Left cardiac atrium (tissue), 4 donors: ENCODE results near the gene RNF103. TPM values are rescaled to one million over a fixed set of nuclear protein-coding genes. Genes with fewer than 3 reads are reported as not detected.
"Not testable (repeated sequence)": the region's sequence is repeated elsewhere in the genome, so short reads cannot be mapped to it uniquely, and the experiment has no call there.

Experiments
- ATAC-seq, 2 donors: fragments of 200-7000 bp; cut with Tn5 transposase; one replicate each; pipeline ENCODE4 v1.9.1; 2020; ENCODE audit warnings: mild to moderate bottlenecking in 2 of 2, moderate library complexity in 2 of 2
- DNase-seq: peaks from one replicate; pipeline ENCODE4 v3.0.0-alpha.2; 2020
- intact Hi-C, 2 donors: fragments of 100-400 bp; cut with DNase I; formaldehyde crosslinking; loops; one replicate each; pipeline versions ENCODE4 v1.14.1 to v1.15.1; 2022 to 2023
- total RNA-seq, 2 donors: library from RNA; stranded (reverse); fragmentation: NEBNext Ultra II Directional; extraction: Animal tissue kit (Norgen Biotek cat#: 25700); gene quantifications; one replicate each; pipeline ENCODE4 v1.2.1, GENCODE V29; 2021
- donor health status: DM: no; HTN: yes; CAD: no.
- donor health status: DM: no; HTN: yes; CAD: no; lungs with severe emphysema.
- donor health status: DM: yes; HTN: yes; CAD: no.
- donor health status: Dilated cardiomyopathy.

RNF103 gene
- total RNA-seq, 2 donors from 2014 or later = 32.2 to 43.9 TPM

GRCh38 chr2:86589701-86590100 is 34.0 kb downstream of the RNF103 start:
- intact Hi-C loops, DNase-seq, ATAC-seq: not testable (repeated sequence)

GRCh38 chr2:86584151-86584913 is 39.3 kb downstream of the RNF103 start:
- ATAC-seq (peak; percentile 34 to 77), DNase-seq (no peak)
- intact Hi-C loops = no loop called here

- intact Hi-C loops = no loop called here
- DNase-seq = no peak
- ATAC-seq = no peak
Observed at GRCh38 chr2:86580560-86580959, 43.1 kb downstream of the RNF103 start.

- DNase-seq = no peak
- no peak for ATAC-seq
- intact Hi-C loops = no loop called here
Observed at GRCh38 chr2:86577817-86578456, 45.7 kb downstream of the RNF103 start.

GRCh38 chr2:86570059-86570458 is 53.6 kb downstream of the RNF103 start:
- ATAC-seq (no peak), DNase-seq (no peak)
- intact Hi-C loops = no loop called here

GRCh38 chr2:86566821-86567190 is 56.9 kb downstream of the RNF103 start:
- DNase-seq (no peak), ATAC-seq (no peak)
- intact Hi-C loops = no loop called here

- intact Hi-C loops = no loop called here
- no peak for DNase-seq
- ATAC-seq = peak in 1 of 2 donors; percentile 3
Observed at GRCh38 chr2:86566158-86566820, 57.4 kb downstream of the RNF103 start.

GRCh38 chr2:86563650-86564061 is 60.0 kb downstream of the RNF103 start:
- ATAC-seq (no peak), DNase-seq (no peak)
- intact Hi-C loops = loop anchor here in 1 of 2 donors (5.0 kb wide), 1 partner anchor 59 kb away; the partner anchor contains the start of gene RNF103

GRCh38 chr2:86562922-86563649 is 60.6 kb downstream of the RNF103 start, which contains the start of gene CHMP3:
CHMP3 (minus strand) TSS chr2:86563443; CDS start chr2:86563348, 95 bp downstream.
- intact Hi-C loops = loop anchor here in 1 of 2 donors (5.0 kb wide), 1 partner anchor 59 kb away; the partner anchor contains the start of gene RNF103
- DNase-seq (peak; percentile 98), ATAC-seq (peak; percentile 97 to 98)

- ATAC-seq (no peak), DNase-seq (no peak)
- intact Hi-C loops = loop anchor here in 1 of 2 donors (5.0 kb wide), 1 partner anchor 60 kb away; the partner anchor contains the start of gene RNF103
Observed at GRCh38 chr2:86562485-86562921, 61.2 kb downstream of the RNF103 start.

- intact Hi-C loops = no loop called here
- ATAC-seq = no peak
- no peak for DNase-seq
Observed at GRCh38 chr2:86557836-86558235, 65.8 kb downstream of the RNF103 start.

- DNase-seq = no peak
- intact Hi-C loops = no loop called here
Observed at GRCh38 chr2:86556508-86556907, 67.2 kb downstream of the RNF103 start.

More at GRCh38 chr2:86556508-86556907, 67.2 kb downstream of the RNF103 start:
- ATAC-seq = no peak

Other genes starting within 250 kb of the RNF103 start
- gene KDM3A, start 182.5 kb downstream of the RNF103 start, total RNA-seq = 10 to 100 TPM; 35.5 to 45.9 TPM
- gene CHMP3, start 60.4 kb downstream of the RNF103 start, total RNA-seq = 100 to 1,000 TPM; 146 to 152 TPM
- 10 to 100 TPM; 50.0 to 61.9 TPM for gene RMND5A, start 96.4 kb upstream of the RNF103 start, total RNA-seq
- gene CD8A, start 167.0 kb upstream of the RNF103 start, total RNA-seq = 1 to 10 TPM; 2.8 to 4.4 TPM
- gene CD8B, start 238.0 kb upstream of the RNF103 start, total RNA-seq = 1 to 10 TPM in 1 of 2 donors, under 1 TPM in 1; 0.81 to 1.8 TPM